ENCODE data around the gene WFDC6.
"Not testable (repeated sequence)": the region's sequence is repeated elsewhere in the genome, so short reads cannot be mapped to it uniquely, and the experiment has no call there.

The WFDC6 gene

DNA sequence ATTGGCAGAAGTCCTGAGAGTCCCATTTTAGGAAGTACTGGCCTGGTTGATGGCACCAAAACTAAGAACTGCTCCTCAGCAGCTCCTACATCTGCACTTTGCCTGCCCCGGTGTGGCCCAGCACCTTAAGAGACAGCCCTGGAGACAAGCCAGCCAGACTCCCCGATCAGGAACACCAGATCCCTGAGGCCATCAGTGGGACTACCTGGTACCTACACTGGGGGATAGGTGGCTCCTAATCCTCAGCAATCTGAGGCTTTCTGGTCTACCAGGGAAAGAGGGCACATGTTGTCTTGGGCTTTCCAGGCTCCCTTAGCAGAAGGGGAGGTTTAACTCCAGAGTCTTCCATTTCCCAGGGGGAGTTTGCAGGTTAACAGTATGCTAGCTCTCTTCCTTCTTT, at the start of gene WFDC6:
Gene WFDC6, minus strand, starts transcription at position 101 of the 400 bp plus-strand sequence. Its CDS starts 75 bp downstream, at position 26.
- no peak for DNase-seq (ENCODE audit: low spot score)

DNA sequence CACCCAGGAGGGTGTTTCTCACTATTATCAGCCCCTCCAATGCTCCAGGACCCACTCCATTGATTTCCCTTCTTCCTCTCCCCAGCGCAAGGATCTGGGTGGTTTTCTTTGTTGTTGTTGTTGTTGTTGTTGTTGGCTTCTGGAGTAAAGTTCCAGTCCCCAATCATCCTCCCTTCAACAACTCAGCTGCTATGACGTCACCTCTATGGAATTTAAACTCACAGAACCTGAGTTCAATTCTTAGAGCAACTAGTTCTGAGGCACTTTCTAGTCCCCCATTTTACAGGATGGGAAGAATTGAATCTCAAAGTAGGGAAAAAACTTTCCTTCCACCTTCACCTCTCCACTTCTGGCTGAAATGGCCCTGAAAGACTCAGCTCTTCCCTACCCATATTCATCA, 49.5 kb upstream of the WFDC6 start:
- DNase-seq (ENCODE audit: low spot score) = no peak

DNA sequence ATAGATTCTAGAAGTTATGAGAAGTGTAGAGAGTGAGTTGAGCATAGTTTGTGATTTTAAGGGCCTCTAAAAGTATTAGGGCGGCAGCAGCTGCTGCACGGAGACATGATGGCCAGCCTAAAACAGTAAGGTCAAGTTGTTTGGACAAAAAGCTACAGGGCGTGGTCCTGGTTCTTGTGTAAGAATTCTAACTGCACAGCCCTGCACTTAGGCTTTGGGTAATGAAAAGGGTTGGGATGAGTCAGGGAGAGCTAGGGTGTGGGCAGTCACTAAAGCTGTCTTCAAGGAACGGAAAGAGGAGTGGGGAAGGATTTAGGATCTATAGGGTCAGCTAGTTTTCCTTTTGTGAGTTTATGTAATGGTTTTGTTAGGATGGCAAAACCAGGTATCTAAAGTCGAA, 46.7 kb upstream of the WFDC6 start:
- not testable (repeated sequence) for DNase-seq (ENCODE audit: low spot score)

DNA sequence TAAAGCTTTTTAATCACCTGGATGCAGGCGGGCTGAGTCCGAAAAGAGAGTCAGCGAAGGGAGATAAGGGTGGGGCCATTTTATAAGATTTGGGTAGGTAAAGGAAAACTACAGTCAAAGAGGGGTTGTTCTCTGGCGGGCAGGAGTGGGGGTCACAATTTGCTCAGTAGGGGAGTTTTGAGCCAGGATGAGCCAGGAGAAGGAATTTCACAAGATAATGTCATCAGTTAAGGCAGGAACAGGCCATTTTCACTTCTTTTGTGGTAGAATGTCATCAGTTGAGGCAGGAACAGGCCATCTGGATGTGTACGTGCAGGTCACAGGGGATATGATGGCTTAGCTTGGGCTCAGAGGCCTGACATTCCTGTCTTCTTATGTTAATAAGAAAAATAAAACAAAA, 45.0 kb upstream of the WFDC6 start:
- DNase-seq (ENCODE audit: low spot score) = not testable (repeated sequence)

DNA sequence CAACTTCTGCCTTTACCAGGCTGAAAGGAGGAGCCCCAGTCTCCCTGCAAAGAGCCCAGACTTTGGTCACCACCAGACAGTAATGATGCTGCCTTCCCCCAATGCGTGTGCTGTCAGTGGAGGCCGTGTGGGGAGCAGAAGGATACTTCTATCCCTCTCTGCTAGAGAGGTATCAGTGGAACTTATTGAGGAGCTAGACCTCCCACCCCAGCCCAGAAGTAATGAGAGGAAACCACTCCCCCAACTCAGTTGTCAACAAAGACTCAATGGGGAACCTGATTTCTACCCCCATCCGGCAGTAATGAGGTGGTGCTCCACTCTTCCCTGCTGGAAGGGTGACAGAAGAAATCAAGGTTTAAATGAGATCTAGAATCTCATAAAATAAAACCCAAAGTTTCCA, 44.2 kb upstream of the WFDC6 start:
- DNase-seq (ENCODE audit: low spot score) = no peak

DNA sequence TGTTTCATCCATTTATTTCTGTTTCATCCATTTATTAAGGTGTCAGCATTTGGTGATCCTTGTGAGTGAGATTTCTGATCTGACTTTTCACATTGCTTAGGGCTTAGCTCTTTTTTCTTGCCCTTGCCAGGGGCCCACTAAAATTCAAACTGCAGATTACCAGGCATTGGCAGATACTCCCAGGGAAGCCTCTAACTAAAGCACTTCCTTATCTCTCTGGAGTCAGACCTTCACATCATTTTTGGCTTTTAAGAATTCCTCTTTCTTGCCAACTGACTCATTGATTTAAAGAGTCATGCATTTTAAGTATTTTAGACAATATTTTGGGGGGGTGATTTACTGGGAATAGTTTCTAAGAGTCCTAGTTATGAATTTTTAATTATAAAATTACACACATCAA, 42.4 kb upstream of the WFDC6 start:
- no peak for DNase-seq (ENCODE audit: low spot score)

DNA sequence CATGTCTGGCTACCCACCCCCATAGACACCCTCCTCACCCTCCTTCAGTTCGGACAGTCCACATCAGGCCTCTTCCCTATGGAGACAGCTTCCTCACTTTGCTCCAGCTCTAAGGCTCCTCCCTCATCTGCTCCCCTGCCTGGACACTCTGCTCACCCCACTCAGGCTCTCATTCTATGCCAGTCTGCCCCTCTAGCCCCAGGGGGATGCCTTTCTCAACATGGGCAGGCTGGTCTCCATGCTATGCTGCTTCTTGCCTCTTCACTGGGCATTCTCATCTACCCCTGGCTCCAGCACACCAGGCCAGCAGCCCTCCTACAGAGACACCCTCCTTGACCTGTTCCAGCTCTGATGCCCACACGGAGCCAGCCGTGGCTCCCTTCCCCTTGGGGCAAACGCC, 39.9 kb upstream of the WFDC6 start, which contains the start of gene WFDC8:
Gene WFDC8, minus strand, starts transcription at position 101 of the 400 bp plus-strand sequence. Its CDS starts 37 bp downstream, at position 64.
- no peak for DNase-seq (ENCODE audit: low spot score)

DNA sequence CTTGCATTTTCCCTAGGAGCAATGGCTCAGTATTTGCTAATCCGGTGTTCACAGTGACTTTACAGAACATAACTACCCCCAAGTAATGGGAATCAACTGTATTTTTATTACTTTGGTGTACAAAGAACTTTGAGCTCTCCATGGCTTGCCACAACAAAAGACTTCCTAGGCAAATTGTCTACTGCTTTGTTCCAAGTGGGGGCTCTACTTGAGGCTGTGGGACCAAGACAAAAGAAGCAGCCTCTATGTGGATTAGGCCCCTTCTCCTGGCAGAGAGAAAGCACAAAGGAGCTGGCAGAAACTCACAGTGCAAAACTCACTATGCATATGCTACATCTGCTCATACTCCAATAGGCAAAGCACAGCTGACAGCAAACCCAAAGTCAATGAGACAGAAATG, 38.9 kb upstream of the WFDC6 start:
- DNase-seq (ENCODE audit: low spot score) = no peak

DNA sequence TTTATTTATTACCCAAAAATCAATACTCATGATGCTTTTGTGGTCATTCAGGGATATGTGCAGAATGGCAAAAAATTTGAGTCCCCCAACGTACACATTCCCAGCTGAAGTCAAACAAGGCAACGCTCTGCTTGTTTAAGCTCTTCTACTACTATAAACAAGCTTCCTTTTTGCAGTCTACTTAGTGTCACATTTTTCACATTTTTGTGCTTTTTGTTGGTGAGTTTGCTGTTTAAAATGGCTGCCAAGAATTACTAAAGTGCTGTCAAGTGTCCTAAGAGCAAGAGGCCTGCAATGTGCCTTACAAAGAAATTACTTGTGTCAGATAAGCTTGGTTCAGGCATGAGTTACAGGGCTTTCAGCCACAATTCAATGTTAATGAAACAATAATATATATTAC, 37.7 kb upstream of the WFDC6 start:
- DNase-seq (ENCODE audit: low spot score) = no peak

DNA sequence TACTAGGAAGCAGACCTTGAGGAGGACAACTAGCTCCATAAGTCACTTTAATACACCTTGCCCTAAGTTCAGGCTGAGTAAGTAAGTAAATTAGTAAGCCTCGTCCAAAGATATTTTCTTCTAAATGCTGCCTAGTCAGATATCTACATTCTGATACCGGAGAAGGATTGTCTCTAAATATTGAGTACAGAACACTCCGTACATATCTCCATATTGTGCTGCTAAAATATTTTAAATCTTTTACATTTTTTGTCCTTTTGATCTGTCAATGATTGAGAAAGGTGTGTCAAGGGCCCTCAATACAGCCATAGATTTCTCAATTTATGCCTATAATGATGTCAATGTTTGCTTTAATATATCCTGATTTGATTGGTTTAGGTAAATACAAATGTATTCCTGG, 36.6 kb upstream of the WFDC6 start:
- no peak for DNase-seq (ENCODE audit: low spot score)

DNA sequence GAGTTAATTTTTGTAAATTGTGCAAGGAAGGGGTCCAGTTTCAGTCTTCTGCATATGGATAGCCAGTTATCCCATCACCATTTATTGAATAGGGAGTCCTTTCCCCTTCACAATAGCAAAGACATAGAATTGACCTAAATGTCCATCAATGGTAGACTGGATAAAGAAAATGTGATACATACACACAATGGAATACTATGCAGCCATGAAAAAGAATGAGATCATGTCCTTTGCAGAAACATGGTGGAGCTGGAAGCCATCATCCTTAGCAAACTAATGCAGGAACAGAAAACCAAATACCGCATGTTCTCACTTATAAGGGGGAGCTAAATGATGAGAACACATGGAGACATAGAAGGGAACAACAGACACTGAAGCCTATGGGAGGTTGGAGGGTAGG, 30.4 kb upstream of the WFDC6 start:
- DNase-seq (ENCODE audit: low spot score) = not testable (repeated sequence)

DNA sequence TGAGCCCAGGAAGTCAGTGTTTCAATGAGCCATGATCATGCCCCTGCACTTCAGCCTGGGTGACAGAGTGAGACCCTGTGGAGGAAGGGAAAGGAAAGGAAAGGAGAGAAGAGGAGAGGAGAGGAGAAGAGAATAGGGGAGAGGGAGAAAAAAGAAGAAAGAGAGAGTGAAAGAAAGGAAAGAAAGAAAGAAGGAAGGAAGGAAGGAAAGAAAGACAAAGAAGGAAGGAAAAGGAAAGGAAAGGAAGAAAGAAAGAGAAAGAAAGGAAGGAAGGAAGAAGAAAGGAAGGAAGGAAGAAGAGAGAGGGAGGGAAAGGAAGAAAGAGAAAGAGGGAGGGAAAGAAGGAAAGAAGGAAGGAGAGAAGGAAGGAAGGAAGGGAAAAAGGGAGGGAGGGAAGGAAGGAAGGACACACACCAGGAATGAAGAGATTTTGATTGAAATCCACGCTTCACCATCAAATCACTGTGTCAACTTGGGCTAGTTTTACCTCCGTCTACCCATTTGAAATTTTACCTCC, 25.5 kb upstream of the WFDC6 start:
- DNase-seq (ENCODE audit: low spot score) = no peak

DNA sequence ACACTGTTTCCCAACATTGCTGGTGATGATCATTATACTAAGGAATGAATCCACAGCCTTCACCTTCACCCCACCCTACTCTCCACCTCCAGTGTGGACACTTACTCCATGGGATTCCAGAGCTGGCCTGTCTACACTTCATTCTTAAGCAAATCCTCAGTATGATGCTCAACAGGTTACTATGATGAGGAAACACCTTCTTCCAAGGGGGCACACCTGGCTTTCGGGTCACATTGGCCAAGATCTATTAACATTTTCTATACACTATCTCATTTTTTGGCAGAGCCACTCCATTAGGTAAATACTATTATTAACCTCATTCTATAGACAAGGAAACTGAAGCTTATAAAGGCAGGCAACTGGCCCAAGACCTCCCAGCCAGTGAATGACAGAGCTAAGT, 15.9 kb upstream of the WFDC6 start:
- DNase-seq (ENCODE audit: low spot score) = no peak

DNA sequence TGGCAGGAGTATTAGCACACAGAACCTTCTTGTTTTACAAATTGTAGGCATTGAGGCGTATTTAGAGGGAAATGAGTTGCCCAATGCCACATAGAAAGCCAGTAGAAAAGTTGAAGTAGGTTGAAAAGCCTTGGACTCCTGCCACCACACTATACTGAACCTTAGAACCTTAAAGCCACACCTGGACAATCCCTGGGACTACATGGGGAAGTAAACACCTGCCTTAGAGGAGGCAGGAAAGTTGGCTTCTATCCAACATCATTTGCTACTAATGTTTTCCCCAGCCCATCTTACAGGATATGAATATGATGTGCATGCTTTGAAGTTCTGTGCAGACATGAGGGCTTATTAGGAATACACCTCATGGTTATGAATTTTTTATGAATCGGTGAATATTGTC, 13.2 kb upstream of the WFDC6 start:
- DNase-seq (ENCODE audit: low spot score) = no peak

DNA sequence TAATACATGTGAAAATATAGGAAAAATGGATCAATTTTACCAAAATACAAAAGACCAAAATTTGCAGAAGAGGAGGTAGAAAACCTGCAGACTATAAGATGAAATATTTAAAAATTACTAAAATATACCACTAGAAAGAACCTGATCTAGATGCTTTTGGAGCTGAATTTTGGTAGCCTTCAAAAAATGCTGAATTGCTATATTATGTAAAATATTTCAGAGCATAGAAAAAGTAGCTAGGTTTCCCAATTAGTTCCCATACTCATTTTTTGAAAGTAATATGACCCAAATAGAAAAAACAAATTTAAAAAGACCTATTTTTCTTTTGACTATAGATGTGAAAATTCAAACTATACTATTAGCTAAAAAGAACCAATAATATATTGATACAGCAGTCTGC, 11.5 kb upstream of the WFDC6 start:
- DNase-seq (ENCODE audit: low spot score) = no peak

DNA sequence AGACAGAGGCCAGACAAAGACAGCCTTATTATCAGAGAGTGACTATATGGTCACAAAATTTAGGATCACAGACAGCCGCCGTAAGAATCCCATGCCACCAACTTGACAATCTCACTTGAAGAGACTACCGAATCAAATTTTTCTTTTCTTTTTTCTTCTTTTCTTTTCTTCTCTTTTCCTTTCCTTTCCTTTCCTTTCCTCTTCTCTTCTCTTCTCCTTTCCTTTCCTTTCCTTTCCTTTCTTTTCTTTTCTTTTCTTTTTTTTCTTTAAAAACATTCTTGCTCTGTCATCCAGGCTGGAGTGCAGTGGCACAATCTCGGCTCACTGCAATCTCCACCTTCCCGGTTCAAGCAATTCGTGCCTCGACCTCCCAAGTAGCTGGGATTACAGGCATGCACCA, 9.1 kb upstream of the WFDC6 start:
- no peak for DNase-seq (ENCODE audit: low spot score)

DNA sequence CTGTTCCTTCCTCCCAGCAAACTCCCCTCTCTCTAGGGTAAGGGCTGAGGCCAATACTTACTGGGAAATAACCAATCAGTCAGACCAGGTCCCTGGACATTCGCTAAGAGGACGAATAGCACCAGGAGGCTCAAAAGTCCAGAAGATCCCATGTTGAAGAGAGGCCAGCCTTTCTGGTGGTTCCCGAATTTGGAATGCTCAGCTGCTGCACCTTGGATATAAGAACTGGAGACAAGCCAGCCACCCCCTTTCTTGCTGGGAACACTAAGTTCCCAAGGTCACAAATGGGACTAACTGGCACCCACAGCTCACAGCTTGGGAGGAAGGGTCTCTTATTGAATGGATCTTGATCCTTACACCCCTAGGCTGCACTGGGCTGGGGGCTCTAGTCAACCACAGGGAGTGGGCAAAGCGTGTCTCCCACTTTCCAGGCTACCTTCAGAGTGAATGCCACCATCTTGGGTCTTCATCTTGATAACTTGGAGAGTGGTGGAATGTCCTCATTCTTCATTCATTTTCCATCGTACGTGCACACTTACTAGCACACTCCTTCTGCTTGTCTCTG, 8.0 kb upstream of the WFDC6 start, which contains the start of gene EPPIN:
Gene EPPIN, minus strand, starts transcription at position 196 of the 565 bp plus-strand sequence. Its CDS starts 44 bp downstream, at position 152.
- DNase-seq (ENCODE audit: low spot score) = no peak

DNA sequence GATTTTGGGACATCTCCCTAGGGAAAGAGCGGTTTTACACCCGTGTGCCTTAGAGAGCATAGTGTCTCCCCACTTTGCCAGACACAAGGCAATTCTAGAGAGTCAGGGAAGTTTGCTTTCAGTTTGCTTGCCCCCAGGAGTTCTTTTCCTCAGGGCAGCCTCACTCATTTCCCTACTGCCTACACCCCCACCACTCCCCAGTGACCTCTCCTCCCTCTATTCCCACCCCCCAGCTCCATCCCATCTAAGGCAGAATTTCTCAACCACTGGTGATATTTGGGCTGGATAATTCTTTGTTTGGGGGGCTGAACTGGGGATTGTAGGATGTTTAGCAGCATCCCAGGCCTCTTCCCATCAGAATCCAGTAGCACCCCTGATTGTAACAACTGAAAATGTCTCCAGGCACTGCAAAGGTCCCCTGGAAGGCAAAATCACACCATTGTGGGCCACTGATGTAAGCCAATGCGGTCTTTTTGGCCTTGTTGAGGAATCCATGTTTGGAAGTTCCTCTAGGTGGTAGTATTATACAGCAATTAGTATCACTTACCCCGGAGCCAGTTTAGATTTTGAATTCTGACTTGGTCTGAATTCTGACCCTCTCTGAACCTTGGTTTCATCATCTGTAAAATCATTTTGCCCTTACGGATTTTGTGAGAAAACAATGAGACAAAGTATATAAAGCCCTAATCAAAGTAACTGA, 6.6 kb upstream of the WFDC6 start:
- peak; percentile 68 for DNase-seq (ENCODE audit: low spot score)

DNA sequence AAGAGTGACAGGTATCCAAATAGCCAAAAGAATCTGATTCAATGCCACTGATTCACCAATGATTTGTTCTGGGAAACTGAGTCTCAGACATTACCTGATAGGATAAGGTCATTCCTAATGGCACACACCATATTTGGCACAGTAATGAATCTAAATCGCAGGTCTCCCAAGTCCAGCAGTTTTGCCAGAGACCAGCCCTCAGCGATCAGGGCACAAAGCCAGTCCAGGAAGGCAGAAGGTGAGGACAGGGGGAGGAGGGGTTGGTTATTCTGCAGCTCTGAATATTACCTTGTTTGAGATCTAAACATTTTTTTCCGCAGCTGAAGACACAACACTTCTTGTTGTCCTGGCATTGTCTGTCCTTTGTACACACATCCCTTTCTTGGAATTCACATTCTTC, 6.1 kb upstream of the WFDC6 start:
- no peak for DNase-seq (ENCODE audit: low spot score)

DNA sequence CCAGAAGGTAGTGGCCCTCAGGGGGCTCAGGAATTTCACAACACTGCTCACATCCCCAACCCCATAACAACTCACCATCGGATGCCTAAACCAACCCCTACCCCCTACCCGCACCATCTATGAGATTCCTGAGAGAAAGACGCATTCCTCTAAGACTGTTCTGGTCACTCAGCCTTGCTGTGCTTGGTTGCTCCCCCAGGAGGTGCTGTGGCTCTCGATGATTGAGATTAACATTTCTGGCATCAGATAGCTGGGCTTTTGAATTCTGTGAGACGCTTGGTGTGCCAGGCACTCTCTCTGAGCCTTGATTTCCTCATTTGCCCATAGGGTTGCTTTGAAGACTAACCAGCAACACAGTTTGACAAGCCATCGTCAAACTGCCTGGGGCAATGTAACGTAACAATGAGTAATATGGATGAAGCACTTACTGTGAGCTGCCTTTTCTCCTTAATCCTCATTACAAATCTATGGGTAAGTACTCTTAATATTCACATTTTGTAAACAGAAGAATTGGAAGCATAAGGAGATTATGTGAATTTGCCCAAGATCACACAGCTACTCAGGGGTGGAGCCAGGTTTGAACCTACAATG, 978 bp downstream of the WFDC6 start:
- no peak for DNase-seq (ENCODE audit: low spot score)

DNA sequence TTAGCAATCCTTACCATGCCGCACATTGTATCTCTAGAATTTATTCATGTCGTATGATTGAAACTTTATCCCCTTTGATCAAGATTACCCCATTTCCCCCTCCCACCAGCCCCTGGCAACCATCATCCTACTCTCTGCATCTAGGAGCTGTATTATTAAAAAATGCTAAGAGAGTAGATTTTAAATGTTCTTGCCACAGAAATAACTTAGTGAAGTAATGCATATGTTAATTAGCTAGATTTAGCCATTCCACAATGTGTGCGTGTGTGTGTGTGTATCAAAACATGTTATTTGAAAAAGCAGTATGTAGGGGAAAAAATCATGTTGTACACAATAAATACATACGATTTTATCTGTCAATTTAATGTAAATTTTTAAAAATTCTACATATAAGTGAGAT, 12.0 kb downstream of the WFDC6 start:
- DNase-seq (ENCODE audit: low spot score) = no peak

DNA sequence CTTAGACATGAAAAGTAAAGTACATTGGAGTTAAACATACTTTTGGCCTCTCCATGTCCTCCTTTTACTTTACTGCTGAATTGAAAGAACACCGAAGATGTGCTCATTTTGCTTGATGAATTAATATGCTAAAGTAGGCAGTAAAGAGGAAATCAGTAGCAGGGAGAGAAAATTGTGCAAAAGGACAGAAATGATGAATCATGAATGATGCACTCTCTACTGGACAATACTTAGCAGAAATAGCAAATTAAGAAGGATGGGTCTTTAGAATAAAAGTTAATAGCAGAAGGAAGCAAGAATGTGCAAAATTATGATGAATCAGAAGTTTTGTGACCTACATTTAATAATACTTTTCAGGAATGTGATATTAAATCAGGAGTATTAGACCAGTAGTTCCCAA, 15.5 kb downstream of the WFDC6 start:
- no peak for DNase-seq (ENCODE audit: low spot score)

DNA sequence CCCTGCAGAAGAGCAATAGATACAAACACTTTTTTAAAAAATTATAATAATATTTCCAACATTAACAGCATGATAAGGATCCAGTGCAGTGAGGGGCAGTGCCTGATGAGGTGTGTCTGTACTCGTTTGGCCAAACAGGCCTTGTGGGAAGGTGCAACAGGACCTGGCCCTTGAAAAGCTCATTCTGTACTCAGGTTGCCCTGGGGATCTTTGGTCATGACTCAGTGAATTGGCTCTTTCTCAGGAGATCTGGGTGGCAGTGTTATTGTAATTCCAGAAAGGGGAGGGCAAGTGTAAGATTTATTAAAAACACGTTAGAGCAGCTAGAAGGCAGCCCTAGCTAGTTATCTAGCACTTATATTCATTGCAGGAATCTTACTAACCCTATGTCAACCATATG, 21.0 kb downstream of the WFDC6 start:
- DNase-seq (ENCODE audit: low spot score) = no peak
